ENCODE results near the gene CTU1.
"Not testable (repeated sequence)": the region's sequence is repeated elsewhere in the genome, so short reads cannot be mapped to it uniquely, and the experiment has no call there.

CTU1 gene

DNA sequence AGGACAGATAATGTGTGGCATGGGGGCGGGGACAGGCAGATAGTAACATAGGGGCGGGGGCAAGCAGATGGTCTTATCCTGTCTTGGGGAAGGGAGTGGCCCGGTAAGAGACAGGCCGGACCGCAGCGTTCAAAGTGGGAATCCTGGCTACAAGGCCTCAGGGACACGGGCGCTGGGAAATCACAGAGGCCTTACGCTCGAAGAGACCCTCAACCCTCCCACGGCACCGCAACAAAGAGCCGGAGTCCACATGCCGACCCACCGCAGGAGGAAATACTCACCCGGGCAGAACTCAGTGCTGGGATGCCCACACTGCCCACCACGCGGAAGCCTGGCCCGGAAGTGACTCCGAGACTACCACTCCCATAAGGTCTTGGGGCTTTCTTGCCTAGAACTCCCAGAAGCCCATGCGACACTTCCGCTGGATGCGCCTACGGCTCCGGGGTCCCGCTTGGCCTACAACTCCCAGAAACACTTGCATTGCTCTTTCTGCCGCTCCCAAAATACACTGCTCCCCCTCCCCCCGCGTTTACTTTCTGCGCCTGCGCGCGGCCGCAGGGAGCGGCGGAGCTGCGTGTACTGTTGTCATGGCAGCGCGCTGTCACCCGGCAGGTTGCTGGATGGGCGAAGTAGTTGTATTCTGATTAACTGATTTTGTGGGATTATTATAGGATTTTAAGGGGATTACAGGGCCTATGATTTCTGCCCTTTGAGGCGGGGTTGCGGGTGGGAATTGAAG is at the start of gene CTU1:
Gene CTU1, minus strand, starts transcription at position 344 of the 739 bp plus-strand sequence. CDS start 3,840 bp downstream, outside the sequence.
- DNase-seq = peak; percentile 97

DNA sequence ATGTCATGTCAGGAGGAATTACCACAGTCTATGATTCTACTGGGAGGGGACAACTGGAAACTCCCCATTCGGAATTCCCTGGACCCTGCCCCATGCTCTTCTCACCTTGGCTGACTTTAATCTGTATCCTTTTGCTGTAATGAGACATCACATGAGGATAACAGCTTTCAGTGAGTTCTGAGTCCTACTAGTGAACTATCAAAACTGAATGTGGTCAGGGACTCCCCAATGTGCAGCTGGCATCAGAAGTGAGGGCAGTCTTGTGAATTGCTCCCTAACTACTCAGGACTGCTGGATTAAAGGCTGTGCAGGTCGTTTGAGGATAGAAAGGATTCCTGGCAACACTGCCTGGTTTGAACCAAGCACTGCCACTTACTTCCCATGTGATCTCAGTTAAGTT is 49.1 kb upstream of the CTU1 start:
- DNase-seq = no peak

GRCh38 chr19:51156710-51157109 is 48.5 kb upstream of the CTU1 start:
- no peak for DNase-seq

GRCh38 chr19:51150627-51151026 is 42.4 kb upstream of the CTU1 start:
- no peak for DNase-seq

- DNase-seq = no peak
Measured at GRCh38 chr19:51148580-51148979, 40.4 kb upstream of the CTU1 start.

- no peak for DNase-seq
Measured at GRCh38 chr19:51147663-51148062, 39.5 kb upstream of the CTU1 start.

DNA sequence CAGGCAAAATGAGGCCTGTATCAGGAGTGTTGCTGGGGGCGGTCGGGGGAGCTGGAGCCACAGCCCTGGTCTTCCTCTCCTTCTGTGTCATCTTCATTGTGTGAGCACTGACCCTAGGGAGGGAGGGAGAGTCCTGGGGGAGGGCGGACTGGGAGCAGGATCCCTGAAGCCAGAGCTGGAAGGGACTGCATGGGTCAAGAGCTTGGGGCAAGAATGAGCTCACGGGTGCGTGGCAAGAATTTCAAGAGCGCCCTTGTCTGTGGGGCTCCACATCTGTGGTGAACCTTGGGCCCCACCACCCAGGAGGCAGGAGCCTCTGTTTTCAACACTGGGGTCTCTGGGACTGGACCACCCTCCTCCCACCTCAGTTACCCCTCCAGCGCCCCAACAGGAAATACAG is 38.5 kb upstream of the CTU1 start:
- no peak for DNase-seq

DNA sequence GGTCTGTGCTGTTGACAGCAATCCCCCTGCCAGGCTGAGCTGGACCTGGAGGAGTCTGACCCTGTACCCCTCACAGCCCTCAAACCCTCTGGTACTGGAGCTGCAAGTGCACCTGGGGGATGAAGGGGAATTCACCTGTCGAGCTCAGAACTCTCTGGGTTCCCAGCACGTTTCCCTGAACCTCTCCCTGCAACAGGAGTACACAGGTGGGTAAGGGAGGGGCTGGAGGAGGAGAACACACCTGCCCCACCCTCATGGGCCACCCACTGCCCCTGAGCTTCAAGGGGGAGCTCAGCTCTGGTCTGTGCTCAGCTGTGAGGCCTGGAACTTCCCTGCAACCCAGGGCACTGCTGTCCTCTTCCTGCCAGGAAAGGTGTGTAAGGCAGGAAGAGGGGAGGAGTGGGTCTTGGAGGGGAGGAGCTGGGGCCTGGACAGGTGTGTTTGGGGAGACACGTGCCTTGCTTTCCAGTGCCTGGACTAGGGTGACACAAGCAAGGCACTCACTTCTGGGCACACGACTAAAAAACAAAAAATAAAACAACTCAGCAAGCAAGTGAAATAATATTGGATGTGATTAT is 37.8 kb upstream of the CTU1 start:
- DNase-seq = no peak

DNA sequence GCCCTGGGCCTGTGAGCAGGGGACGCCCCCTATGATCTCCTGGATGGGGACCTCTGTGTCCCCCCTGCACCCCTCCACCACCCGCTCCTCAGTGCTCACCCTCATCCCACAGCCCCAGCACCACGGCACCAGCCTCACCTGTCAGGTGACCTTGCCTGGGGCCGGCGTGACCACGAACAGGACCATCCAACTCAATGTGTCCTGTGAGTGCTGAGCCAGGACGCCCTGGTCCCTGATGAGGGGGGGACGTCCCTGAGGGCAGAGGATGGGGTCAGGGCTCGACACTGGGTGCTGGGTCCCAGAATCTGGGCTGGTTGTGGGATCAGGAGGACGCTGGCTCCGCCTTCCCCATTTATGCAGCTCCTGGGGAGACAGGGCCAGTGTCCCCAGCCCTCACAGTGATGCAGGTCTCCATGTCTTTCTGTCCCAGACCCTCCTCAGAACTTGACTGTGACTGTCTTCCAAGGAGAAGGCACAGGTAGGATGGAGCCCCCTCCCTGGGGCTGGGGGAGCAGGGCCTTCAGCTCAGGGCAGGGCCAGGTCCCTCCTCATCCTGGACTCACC is 36.4 kb upstream of the CTU1 start:
- no peak for DNase-seq

DNA sequence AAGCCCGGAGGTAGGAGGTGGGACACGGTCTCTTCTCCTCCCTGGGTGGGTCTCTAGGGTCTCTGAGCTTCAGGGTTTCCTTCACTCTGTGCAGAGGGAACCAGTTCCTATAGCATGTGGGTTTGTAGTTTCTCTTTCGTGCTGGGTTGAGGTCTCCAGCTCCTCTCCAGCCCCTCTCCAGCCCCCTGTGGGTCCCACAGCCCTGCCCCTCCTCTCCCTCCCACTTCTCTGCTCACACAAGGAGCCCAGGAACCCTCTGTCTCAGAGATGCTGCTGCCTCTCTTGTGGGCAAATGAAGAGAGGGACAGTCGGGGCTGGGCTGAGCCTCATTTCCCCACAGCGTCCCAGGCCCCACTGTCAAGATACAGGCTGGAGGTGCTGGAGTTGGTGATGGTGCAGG is 35.3 kb upstream of the CTU1 start:
- no peak for DNase-seq

- not testable (repeated sequence) for DNase-seq
Measured at GRCh38 chr19:51142809-51143475, 34.7 kb upstream of the CTU1 start.

DNA sequence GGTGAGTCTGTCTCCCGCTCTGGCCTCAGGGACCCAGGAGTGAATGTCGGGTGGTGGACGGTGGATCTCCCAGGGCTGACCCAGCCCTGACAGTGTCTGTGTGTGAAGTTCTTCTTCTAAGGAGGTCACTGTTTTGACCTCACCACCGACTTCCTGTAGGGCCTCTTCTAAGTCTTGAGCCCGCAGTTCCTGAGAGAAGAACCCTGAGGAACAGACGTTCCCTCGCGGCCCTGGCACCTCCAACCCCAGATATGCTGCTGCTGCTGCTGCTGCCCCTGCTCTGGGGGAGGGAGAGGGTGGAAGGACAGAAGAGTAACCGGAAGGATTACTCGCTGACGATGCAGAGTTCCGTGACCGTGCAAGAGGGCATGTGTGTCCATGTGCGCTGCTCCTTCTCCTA is 33.9 kb upstream of the CTU1 start, which contains the start of gene SIGLEC7:
Gene SIGLEC7, plus strand, starts transcription at position 183 of the 400 bp plus-strand sequence. Its CDS starts 69 bp downstream, at position 252.
- no peak for DNase-seq

DNA sequence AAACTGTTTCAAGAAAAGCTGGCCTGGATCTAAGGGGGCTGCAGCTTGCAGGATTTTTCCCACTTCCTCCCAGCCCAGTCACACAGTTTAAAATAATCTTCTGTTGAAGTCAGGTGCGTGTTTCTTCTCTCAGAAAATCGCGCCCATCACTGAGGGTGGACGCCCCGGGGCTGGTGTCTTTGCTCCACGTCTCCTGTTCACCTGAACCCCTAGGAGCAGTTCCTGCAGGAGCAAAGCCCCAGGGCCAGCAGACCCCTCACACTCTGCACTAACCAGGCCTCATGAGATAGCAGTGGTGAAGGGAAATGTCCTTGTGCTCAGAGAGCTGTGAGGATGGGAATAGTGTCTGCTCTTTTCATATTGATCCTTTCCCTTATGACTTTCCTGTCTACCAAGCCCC is 33.0 kb upstream of the CTU1 start:
- no peak for DNase-seq

- DNase-seq = no peak
Measured at GRCh38 chr19:51140441-51140840, 32.2 kb upstream of the CTU1 start.

GRCh38 chr19:51139299-51140014 is 31.2 kb upstream of the CTU1 start:
- no peak for DNase-seq

DNA sequence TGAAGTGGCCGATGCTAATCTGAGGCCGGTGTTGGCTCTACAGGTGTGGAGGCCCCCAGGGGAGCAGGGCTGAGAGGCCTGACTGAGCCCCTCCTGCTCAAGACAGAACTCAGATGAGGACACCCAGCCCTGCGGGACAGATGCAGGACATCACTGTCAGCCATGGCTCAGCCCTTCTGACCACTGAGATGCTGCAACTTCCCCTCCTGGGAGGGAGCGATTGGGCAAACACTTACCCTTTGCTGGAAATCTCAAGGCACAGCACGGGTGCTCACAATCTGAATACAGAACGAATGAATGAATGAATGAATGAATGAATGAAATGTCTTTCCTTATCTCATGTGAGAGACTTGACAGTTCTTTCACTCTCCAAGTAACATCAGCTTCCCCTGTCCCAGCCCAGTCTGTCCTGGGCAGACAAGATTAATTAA is 30.4 kb upstream of the CTU1 start:
- DNase-seq = no peak

- DNase-seq = no peak
Measured at GRCh38 chr19:51137792-51138425, 29.7 kb upstream of the CTU1 start.

DNA sequence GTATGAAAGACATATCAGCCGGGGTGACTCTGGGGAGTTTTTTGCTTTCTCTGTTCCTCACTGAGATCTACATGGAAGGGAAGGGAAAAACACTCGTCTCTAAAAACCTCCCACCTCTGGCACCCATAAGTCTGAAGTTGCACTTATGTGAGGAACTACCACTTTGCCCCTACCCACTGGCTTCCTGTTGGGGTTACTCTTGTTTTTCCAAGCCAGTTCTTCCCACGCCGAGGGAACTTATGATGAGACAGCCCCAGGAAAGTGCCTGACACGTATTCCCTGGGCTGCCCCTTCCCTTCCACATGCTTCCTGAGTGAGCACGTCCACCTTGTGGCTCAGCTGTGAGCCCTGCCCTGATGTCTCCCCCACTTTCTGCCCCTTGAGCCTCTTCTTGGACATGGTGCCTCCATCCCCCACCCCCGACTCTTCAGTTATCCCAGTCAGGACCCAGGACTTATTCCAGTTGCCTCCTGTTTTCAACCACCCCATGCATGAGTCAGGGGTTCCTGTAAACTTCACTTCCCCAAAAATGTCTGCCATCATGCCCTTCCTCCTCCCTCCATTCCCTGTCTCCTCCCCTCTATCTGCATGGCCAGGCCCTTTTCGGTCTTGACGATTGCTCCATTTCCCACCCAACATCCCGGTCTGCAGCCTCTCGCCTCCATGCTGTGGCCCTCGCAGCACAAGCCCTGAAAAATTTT is 28.8 kb upstream of the CTU1 start:
- no peak for DNase-seq

DNA sequence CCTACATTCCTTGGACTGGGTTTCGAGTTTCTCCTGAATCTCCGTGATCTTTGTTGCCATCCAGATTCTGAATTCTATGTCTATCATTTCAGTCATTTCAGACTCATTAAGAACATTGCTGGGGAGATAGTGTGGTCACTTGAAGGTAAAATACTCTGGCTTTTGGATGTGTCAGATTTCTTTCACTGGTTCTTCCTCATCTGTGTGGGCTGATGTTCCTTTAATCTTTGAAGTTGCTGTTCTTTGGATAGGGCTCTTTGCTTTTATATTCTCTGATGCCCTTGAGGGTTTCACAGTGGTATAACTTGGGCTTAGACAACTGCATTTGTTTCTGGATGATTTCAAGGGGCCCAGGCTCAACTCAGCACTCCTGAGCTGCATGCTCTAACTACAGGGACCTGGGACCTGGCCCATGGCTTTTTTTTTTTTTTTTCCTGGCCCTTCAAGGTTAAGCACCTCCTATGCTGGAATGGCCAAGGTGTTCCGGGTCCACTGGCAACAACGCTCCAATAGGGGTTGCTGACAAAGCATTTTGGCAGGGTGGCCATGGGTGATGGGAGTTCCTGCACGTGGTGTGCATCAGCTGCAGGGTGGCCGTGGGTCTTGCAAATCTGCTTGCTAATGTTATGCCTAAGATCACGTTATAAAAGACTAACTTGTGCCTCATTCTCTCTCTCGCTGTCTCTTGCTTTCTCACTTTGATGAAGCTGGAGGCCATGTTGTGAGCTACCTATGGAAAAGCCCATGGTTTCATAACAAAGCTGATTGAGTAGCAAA is 28.0 kb upstream of the CTU1 start:
- DNase-seq = no peak

- no peak for DNase-seq
Measured at GRCh38 chr19:51135004-51135403, 26.8 kb upstream of the CTU1 start.

All from NCI-H345 (cell line).